OCI-LY1 (cell line): ENCODE measurements around the gene NAV3.
"Not testable (repeated sequence)": the region's sequence is repeated elsewhere in the genome, so short reads cannot be mapped to it uniquely, and the experiment has no call there.

Experiments used
- EZH2 ChIP-seq: fragments of 200-600 bp; sonication (generic), shearing (Covaris generic); IDR thresholded peaks from 2 replicates; pipeline ENCODE4 v1.8.0; 2017; ENCODE audit warnings: borderline replicate concordance, mixed run types, mild to moderate bottlenecking, antibody characterized with exemption, low read length, moderate library complexity, mixed read lengths
- TF ChIP-seq, protein P1 (sequence below): fragments of 200-600 bp; sonication (generic), shearing (Covaris generic); IDR thresholded peaks from 2 replicates; pipeline ENCODE4 v1.5.1; 2017; ENCODE audit warnings: mild to moderate bottlenecking, antibody characterized with exemption, low read length, moderate library complexity, mixed read lengths

DNA sequence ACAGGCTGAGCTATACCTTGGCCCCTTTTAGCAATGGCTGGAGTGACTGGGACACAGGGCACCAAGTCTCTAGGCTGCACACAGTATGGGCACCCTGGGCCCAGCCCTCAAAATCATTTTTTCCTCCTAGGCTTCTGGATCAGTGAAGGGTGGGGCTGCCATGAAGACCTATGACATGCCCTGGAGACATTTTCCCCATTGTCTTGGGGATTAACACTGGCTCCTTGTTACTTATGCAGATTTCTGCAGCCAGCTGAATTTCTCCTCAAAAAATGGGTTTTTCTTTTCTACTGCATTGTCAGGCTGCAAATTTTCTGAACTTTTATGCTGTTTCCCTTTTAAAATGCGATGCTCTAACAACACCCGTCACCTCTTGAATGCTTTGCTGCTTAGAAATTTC, 272.1 kb downstream of the NAV3 start:
- TF ChIP-seq, protein P1, sequence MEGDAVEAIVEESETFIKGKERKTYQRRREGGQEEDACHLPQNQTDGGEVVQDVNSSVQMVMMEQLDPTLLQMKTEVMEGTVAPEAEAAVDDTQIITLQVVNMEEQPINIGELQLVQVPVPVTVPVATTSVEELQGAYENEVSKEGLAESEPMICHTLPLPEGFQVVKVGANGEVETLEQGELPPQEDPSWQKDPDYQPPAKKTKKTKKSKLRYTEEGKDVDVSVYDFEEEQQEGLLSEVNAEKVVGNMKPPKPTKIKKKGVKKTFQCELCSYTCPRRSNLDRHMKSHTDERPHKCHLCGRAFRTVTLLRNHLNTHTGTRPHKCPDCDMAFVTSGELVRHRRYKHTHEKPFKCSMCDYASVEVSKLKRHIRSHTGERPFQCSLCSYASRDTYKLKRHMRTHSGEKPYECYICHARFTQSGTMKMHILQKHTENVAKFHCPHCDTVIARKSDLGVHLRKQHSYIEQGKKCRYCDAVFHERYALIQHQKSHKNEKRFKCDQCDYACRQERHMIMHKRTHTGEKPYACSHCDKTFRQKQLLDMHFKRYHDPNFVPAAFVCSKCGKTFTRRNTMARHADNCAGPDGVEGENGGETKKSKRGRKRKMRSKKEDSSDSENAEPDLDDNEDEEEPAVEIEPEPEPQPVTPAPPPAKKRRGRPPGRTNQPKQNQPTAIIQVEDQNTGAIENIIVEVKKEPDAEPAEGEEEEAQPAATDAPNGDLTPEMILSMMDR, result not testable (repeated sequence)
- not testable (repeated sequence) for TF ChIP-seq EZH2
